ENCODE measurements around the gene UNC93A.

DNA sequence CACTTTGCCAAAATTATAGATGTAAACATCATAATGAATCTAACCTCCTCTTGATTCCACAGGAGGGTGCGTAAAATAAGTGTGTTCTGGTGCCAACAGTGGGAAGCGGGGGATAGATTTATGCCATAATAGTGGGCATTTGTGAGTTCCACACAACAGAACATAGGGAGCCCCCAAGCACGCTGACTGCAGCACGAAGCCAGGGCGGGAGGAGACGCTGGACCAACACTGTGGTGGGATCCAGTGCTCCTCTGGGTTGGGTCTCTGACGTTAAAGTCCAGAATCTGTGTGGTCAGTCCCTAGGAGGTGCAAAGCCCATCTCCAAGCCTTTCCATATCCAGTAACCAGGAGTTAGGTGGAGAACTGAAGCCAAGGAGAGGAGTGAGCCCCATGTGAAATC, 32.0 kb downstream of the UNC93A start:
- TF ChIP-seq, protein P1, sequence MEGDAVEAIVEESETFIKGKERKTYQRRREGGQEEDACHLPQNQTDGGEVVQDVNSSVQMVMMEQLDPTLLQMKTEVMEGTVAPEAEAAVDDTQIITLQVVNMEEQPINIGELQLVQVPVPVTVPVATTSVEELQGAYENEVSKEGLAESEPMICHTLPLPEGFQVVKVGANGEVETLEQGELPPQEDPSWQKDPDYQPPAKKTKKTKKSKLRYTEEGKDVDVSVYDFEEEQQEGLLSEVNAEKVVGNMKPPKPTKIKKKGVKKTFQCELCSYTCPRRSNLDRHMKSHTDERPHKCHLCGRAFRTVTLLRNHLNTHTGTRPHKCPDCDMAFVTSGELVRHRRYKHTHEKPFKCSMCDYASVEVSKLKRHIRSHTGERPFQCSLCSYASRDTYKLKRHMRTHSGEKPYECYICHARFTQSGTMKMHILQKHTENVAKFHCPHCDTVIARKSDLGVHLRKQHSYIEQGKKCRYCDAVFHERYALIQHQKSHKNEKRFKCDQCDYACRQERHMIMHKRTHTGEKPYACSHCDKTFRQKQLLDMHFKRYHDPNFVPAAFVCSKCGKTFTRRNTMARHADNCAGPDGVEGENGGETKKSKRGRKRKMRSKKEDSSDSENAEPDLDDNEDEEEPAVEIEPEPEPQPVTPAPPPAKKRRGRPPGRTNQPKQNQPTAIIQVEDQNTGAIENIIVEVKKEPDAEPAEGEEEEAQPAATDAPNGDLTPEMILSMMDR (IDR thresholded peaks at IDR 0.05), result no peak
- TF ChIP-seq POLR2A (IDR thresholded peaks at IDR 0.05), result no peak
